ENCODE measurements around the gene SLC9A7.
A peak's percentile ranks its signal among the peaks of the same experiment; 100 is the strongest.
"Not testable (repeated sequence)": the region's sequence is repeated elsewhere in the genome, so short reads cannot be mapped to it uniquely, and the experiment has no call there.

Gene SLC9A7

GRCh38 chrX:46758956-46759644 is at the start of gene SLC9A7:
Gene SLC9A7 (minus strand): TSS chrX:46759118. CDS start chrX:46759029, 89 bp downstream.
- peak; percentile 79 for DNase-seq (ENCODE audit: low spot score)

- DNase-seq (ENCODE audit: low spot score): no peak
Observed at GRCh38 chrX:46805270-46805669, 46.4 kb upstream of the SLC9A7 start.

- DNase-seq (ENCODE audit: low spot score): no peak
Observed at GRCh38 chrX:46803140-46803539, 44.2 kb upstream of the SLC9A7 start.

- DNase-seq (ENCODE audit: low spot score): peak; percentile 65
Observed at GRCh38 chrX:46796574-46797191, 37.8 kb upstream of the SLC9A7 start.

GRCh38 chrX:46793386-46794143 is 34.6 kb upstream of the SLC9A7 start:
- no peak for DNase-seq (ENCODE audit: low spot score)

- no peak for DNase-seq (ENCODE audit: low spot score)
Observed at GRCh38 chrX:46792810-46793188, 33.9 kb upstream of the SLC9A7 start.

GRCh38 chrX:46791927-46792809 is 33.2 kb upstream of the SLC9A7 start:
- peak; percentile 71 for DNase-seq (ENCODE audit: low spot score)

- DNase-seq (ENCODE audit: low spot score): peak; percentile 56
Observed at GRCh38 chrX:46788902-46789301, 30.0 kb upstream of the SLC9A7 start.

GRCh38 chrX:46784437-46784836 is 25.5 kb upstream of the SLC9A7 start:
- not testable (repeated sequence) for DNase-seq (ENCODE audit: low spot score)

GRCh38 chrX:46782034-46782433 is 23.1 kb upstream of the SLC9A7 start:
- no peak for DNase-seq (ENCODE audit: low spot score)

GRCh38 chrX:46777971-46778810 is 19.3 kb upstream of the SLC9A7 start:
- no peak for DNase-seq (ENCODE audit: low spot score)

- peak; percentile 61 for DNase-seq (ENCODE audit: low spot score)
Observed at GRCh38 chrX:46770817-46771163, 11.9 kb upstream of the SLC9A7 start.

GRCh38 chrX:46770000-46770816 is 11.3 kb upstream of the SLC9A7 start:
- peak; percentile 13 for DNase-seq (ENCODE audit: low spot score)

GRCh38 chrX:46762963-46763362 is 4.0 kb upstream of the SLC9A7 start:
- DNase-seq (ENCODE audit: low spot score): no peak

GRCh38 chrX:46759645-46759974 is 692 bp upstream of the SLC9A7 start:
- peak; percentile 8 for DNase-seq (ENCODE audit: low spot score)

GRCh38 chrX:46758163-46758955 is 559 bp downstream of the SLC9A7 start:
- peak; percentile 17 for DNase-seq (ENCODE audit: low spot score)

GRCh38 chrX:46757593-46757992 is 1.3 kb downstream of the SLC9A7 start:
- DNase-seq (ENCODE audit: low spot score): no peak

- no peak for DNase-seq (ENCODE audit: low spot score)
Observed at GRCh38 chrX:46757052-46757451, 1.9 kb downstream of the SLC9A7 start.

- no peak for DNase-seq (ENCODE audit: low spot score)
Observed at GRCh38 chrX:46755671-46756070, 3.2 kb downstream of the SLC9A7 start.

- DNase-seq (ENCODE audit: low spot score): no peak
Observed at GRCh38 chrX:46754586-46755061, 4.3 kb downstream of the SLC9A7 start.

All from GM03348 (cell line).